ENCODE results near the gene GTF2F1. TPM values are rescaled to one million over a fixed set of nuclear protein-coding genes. Genes with fewer than 3 reads are reported as not detected.

The GTF2F1 gene
- total RNA-seq, 1 experiment from 2014 or later, result 67.2 TPM

GRCh38 chr19:6412447-6413091 lies 19.6 kb upstream of the GTF2F1 start:
- H3K9ac ChIP-seq (ENCODE audit: extremely low read depth, insufficient read length, low read length), result no peak overlapping the region
- no peak overlapping the region for H2BK12ac ChIP-seq (ENCODE audit: insufficient read length, low read depth, low read length)
- no peaks in the 10 kb centered on the region for H3K4me1 ChIP-seq (ENCODE audit: insufficient read depth, low read length)
- no peak overlapping the region for H3K4me2 ChIP-seq (ENCODE audit: insufficient read depth, insufficient read length, low read length)
- no peak overlapping the region for H4K91ac ChIP-seq (ENCODE audit: insufficient read length, low read depth, low read length)
- no peak overlapping the region for H2BK15ac ChIP-seq (ENCODE audit: low read depth, low read length)
- H2BK120ac ChIP-seq (ENCODE audit: low read depth, low read length, poor library complexity, severe bottlenecking), result no peak overlapping the region
- peak overlapping the region in 1 of 2 experiments; percentile 42; a peak in 1 of 5 replicates for H3K4me3 Mint-ChIP-seq
- H3K79me2 ChIP-seq (ENCODE audit: insufficient read depth, low read length), result no peaks in the 10 kb centered on the region
- no peaks in the 10 kb centered on the region for H4K20me1 ChIP-seq (ENCODE audit: control insufficient read depth, insufficient read depth, insufficient read length)
- H3K23ac ChIP-seq (ENCODE audit: insufficient read length, low read depth, low read length), result no peak overlapping the region
- H3K18ac ChIP-seq (ENCODE audit: insufficient read length, low read depth, low read length), result no peak overlapping the region
- TF ChIP-seq CTCF (conservative IDR thresholded peaks at IDR 0.05), result peak; percentile 95
- peaks cover 3 to 21% of the 10 kb centered on the region in 2 experiments for H3K4me1 Mint-ChIP-seq
- H2AK5ac ChIP-seq (ENCODE audit: insufficient read length, low read length), result no peak overlapping the region
- no CpG with 5 or more reads among the region's 15 CpGs for WGBS (ENCODE audit: extremely low coverage, insufficient read length, low lambda C conversion rate)
- DNase-seq, result peak; percentile 90
- no peak overlapping the region for H3K4ac ChIP-seq (ENCODE audit: low read depth, low read length)
- no peak overlapping the region for H2AFZ ChIP-seq (ENCODE audit: low read length)
- no peak overlapping the region for H4K5ac ChIP-seq (ENCODE audit: insufficient read length, low read depth, low read length)
- peaks cover 3% of the 10 kb centered on the region for H3K79me1 ChIP-seq (ENCODE audit: insufficient read depth, low read depth, low read length, poor library complexity, severe bottlenecking)
- H3K27ac Mint-ChIP-seq, result peak overlapping the region; percentile 73 to 95 (median 80); a peak in 5 of 7 replicates
- no peak overlapping the region for H3T11ph ChIP-seq (ENCODE audit: low read length)
- no peaks in the 10 kb centered on the region for H3K9me3 ChIP-seq (ENCODE audit: control insufficient read depth, low read depth, low read length)
- no peak overlapping the region for H2BK5ac ChIP-seq (ENCODE audit: insufficient read length, low read length)
- no peaks in the 10 kb centered on the region for H3K27me3 Mint-ChIP-seq (ENCODE audit: low read depth)
- no peaks in the 10 kb centered on the region for H3K27me3 ChIP-seq (ENCODE audit: insufficient read depth, low read length)
- no peaks in the 10 kb centered on the region for H3K23me2 ChIP-seq (ENCODE audit: insufficient read length, low read depth, low read length, poor library complexity, severe bottlenecking)
- H2BK20ac ChIP-seq (ENCODE audit: low read depth, low read length, poor library complexity, severe bottlenecking), result no peak overlapping the region
- H3K27ac ChIP-seq (ENCODE audit: insufficient read length, low read depth, low read length), result no peak overlapping the region
- H4K8ac ChIP-seq (replicated peaks; ENCODE audit: insufficient read length, low read depth, low read length), result no peak overlapping the region
- no peak overlapping the region for H3K56ac ChIP-seq (ENCODE audit: insufficient read length, low read depth, low read length)
- H3K9me3 Mint-ChIP-seq, result no peaks in the 10 kb centered on the region; a peak in 1 of 5 replicates
- peaks cover 17 to 44% (median 44%) of the 10 kb centered on the region in 3 experiments; a peak in 6 of 7 replicates for H3K36me3 Mint-ChIP-seq (ENCODE audit: insufficient read depth in 1 of 3, low read depth in 3 of 3)
- no peak overlapping the region for H3K14ac ChIP-seq (ENCODE audit: insufficient read depth, low read length)
